Osteoblast (primary cell): ENCODE results near the gene STK32A. TPM values are rescaled to one million over a fixed set of nuclear protein-coding genes. Genes with fewer than 3 reads are reported as not detected.

ENCODE experiments used
- DNase-seq: peaks from one replicate; pipeline ENCODE4 v3.0.0; 2011; ENCODE audit warnings: low spot score, mixed read lengths; ENCODE audit not compliant: insufficient read length; ENCODE audit errors: missing footprints
- H2AFZ ChIP-seq: 2 replicates; pipeline ENCODE4 v1.6.0; 2011; ENCODE audit warnings: mild to moderate bottlenecking, low read length
- H3K27ac ChIP-seq: 2 replicates; pipeline ENCODE4 v1.5.1; 2011; ENCODE audit warnings: mild to moderate bottlenecking, low read depth, low read length, moderate library complexity
- H3K27me3 ChIP-seq: 2 replicates; pipeline ENCODE4 v1.6.0; 2012; ENCODE audit warnings: mild to moderate bottlenecking, control low read depth, inconsistent platforms, low read length, moderate library complexity; ENCODE audit not compliant: insufficient read depth
- H3K36me3 ChIP-seq: 2 replicates; pipeline ENCODE4 v1.5.1; 2011; ENCODE audit warnings: mild to moderate bottlenecking, low read length, control low read depth, moderate library complexity; ENCODE audit not compliant: insufficient read depth
- H3K4me1 ChIP-seq: 2 replicates; pipeline ENCODE4 v1.5.1; 2011; ENCODE audit warnings: mild to moderate bottlenecking, low read length, control low read depth, moderate library complexity; ENCODE audit not compliant: insufficient read depth
- H3K4me2 ChIP-seq: 2 replicates; pipeline ENCODE4 v1.6.0; 2011; ENCODE audit warnings: mild to moderate bottlenecking, low read length; ENCODE audit not compliant: insufficient read depth
- H3K4me3 ChIP-seq: fragments of 200-600 bp; sonication (generic); 3 replicates; pipeline ENCODE4 v1.5.1; 2012; ENCODE audit warnings: mild to moderate bottlenecking, low read length, inconsistent platforms; ENCODE audit not compliant: insufficient read depth
- H3K79me2 ChIP-seq: 2 replicates; pipeline ENCODE4 v1.6.0; 2012; ENCODE audit warnings: mild to moderate bottlenecking, low read length, control low read depth, inconsistent platforms; ENCODE audit not compliant: insufficient read depth
- H3K9me3 ChIP-seq: 2 replicates; pipeline ENCODE4 v1.5.1; 2011; ENCODE audit warnings: low read depth, low read length, control low read depth
- H4K20me1 ChIP-seq: 2 replicates; pipeline ENCODE4 v1.6.0; 2012; ENCODE audit warnings: mild to moderate bottlenecking, low read length, control low read depth; ENCODE audit not compliant: insufficient read depth
- CTCF ChIP-seq: IDR thresholded peaks from 2 replicates; pipeline ENCODE4 v1.5.1; 2011; ENCODE audit warnings: mild to moderate bottlenecking, low read depth, low read length, moderate library complexity; ENCODE audit errors: extremely low read depth
- total RNA-seq: library from RNA; depleted of rRNA; stranded (reverse); fragments of >200 nt; gene quantifications from 2 replicates; pipeline ENCODE4 v1.2.3, GENCODE V29; 2012

Gene STK32A
- total RNA-seq, 1 donor, result 1.8 TPM

GRCh38 chr5:147396070-147396823 lies 161.4 kb downstream of the STK32A start:
- Histone ChIP-seq H4K20me1 (no peaks in the 10 kb centered on the region), H3K4me3 (no peak overlapping the region), H3K9me3 (no peaks in the 10 kb centered on the region), H3K27me3 (no peaks in the 10 kb centered on the region), H3K79me2 (no peaks in the 10 kb centered on the region), H3K4me1 (peaks cover 15% of the 10 kb centered on the region), H2AFZ (no peak overlapping the region), H3K36me3 (peaks cover 36% of the 10 kb centered on the region), H3K27ac (no peak overlapping the region), H3K4me2 (no peak overlapping the region)
- DNase-seq, result peak; percentile 23
- no peak for TF ChIP-seq CTCF

DNA sequence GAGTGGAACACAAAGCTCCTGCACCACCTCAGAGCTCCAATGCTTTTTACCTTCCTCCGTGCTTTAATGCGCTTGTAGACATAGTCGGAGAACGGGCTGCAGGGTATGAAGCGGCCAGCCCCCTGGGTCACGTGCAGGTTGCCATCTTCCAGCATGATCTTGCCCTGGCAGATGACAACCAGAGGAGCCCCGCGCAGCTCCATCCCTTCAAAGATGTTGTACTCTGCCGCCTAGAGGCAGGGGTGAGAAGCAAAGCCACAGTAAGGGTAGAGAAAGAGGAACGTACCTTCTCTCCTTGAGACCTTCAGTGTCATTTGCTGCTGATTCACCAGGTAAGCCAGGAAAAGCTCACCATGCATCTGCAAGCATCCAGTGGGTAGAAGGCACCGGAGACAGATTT lies 162.8 kb downstream of the STK32A start:
- Histone ChIP-seq H3K4me3 (no peak overlapping the region), H3K36me3 (peaks cover 39% of the 10 kb centered on the region), H4K20me1 (no peaks in the 10 kb centered on the region), H3K27me3 (no peaks in the 10 kb centered on the region), H3K27ac (no peak overlapping the region), H3K4me1 (peaks cover 15% of the 10 kb centered on the region), H3K79me2 (no peaks in the 10 kb centered on the region), H2AFZ (no peak overlapping the region), H3K9me3 (no peaks in the 10 kb centered on the region), H3K4me2 (no peak overlapping the region)
- peak; percentile 9 for DNase-seq
- no peak for TF ChIP-seq CTCF

DNA sequence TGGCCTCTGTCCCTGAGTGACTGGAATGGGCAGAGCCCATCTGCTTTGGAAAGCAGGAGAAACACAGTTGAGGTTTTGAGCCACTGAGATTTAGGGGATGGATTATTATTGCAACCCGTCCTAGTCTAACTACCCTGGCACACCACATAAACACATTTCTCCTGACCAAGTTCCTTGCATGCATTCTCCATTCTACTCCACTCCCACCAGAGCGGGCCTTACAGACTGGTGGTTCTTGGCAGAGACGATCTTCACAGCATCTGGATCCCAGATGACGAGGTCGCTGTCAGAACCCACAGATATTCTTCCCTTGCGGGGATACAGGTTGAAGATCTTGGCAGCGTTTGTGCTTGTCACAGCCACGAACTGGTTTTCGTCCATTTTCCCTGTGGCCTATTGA lies 164.0 kb downstream of the STK32A start:
- no peak for TF ChIP-seq CTCF
- Histone ChIP-seq H3K4me3 (no peak overlapping the region), H4K20me1 (no peaks in the 10 kb centered on the region), H3K27me3 (no peaks in the 10 kb centered on the region), H3K36me3 (peaks cover 36% of the 10 kb centered on the region), H3K4me1 (peaks cover 27% of the 10 kb centered on the region), H3K9me3 (no peaks in the 10 kb centered on the region), H3K79me2 (no peaks in the 10 kb centered on the region), H2AFZ (no peak overlapping the region), H3K4me2 (no peak overlapping the region), H3K27ac (no peak overlapping the region)
- DNase-seq, result no peak

GRCh38 chr5:147400126-147400809 lies 165.4 kb downstream of the STK32A start:
- H3K27me3 ChIP-seq, result no peaks in the 10 kb centered on the region
- peak overlapping the region; percentile 81 for H3K27ac ChIP-seq
- no peak overlapping the region for H3K4me2 ChIP-seq
- H3K36me3 ChIP-seq, result peaks cover 41% of the 10 kb centered on the region
- peak; percentile 46 for DNase-seq
- H4K20me1 ChIP-seq, result no peaks in the 10 kb centered on the region
- peak overlapping the region; percentile 17 for H2AFZ ChIP-seq
- TF ChIP-seq CTCF, result no peak
- H3K4me3 ChIP-seq, result no peak overlapping the region
- H3K4me1 ChIP-seq, result peaks cover 41% of the 10 kb centered on the region
- no peaks in the 10 kb centered on the region for H3K79me2 ChIP-seq
- no peaks in the 10 kb centered on the region for H3K9me3 ChIP-seq
